Endothelial cell of umbilical vein (primary cell): Measurements from ENCODE around the gene ST6GAL1. TPM values are rescaled to one million over a fixed set of nuclear protein-coding genes. Genes with fewer than 3 reads are reported as not detected.

Source experiments
- BruUV-seq: library from RNA; stranded (reverse); fragments of 400-500 nt; replicated peaks from 2 replicates; lab custom pipeline; 2021; lab: Mats Ljungman, UMichigan
- CTCF ChIA-PET: fragments of 300-600, 350-600 bp; sonication (Branson Sonifier 250); formaldehyde crosslinking; loops from one replicate; lab custom pipeline; 2021; ENCODE audit warnings: antibody characterized with exemption, inconsistent platforms; lab: Charles Lee
- POLR2A ChIA-PET: fragments of 300-600, 350-600 bp; sonication (Branson Sonifier 250); formaldehyde crosslinking; loops from one replicate; lab custom pipeline; 2021; ENCODE audit warnings: antibody characterized with exemption, inconsistent platforms; lab: Charles Lee
- DNase-seq: peaks from one replicate; pipeline ENCODE4 v3.0.0-alpha.2; 2011; ENCODE audit warnings: low read depth, low spot score
- FAIRE-seq: peaks from 2 replicates; lab custom pipeline; 2011; peaks lifted over from hg19 to GRCh38; lab: Jason Lieb, UNC
- H2AFZ ChIP-seq: 2 replicates; pipeline ENCODE4 v1.6.0; 2012; ENCODE audit warnings: low read depth, low read length, control low read depth, inconsistent platforms
- H3K27ac ChIP-seq: 2 replicates; pipeline ENCODE4 v1.5.1; 2011; ENCODE audit warnings: low read depth, mild to moderate bottlenecking, control low read depth, low read length, moderate library complexity; ENCODE audit not compliant: insufficient read depth
- H3K27me3 ChIP-seq, 2 experiments: 2 replicates each; pipeline versions ENCODE4 v1.6.0 to v1.6.1; 2011; ENCODE audit warnings: low read length in 2 of 2, mixed read lengths in 1 of 2; ENCODE audit not compliant: control insufficient read depth in 2 of 2, insufficient read depth in 2 of 2
- H3K36me3 ChIP-seq, 2 experiments: 2 replicates in 1 of 2; 3 replicates in 1 of 2; pipeline ENCODE4 v1.5.1; 2011; ENCODE audit warnings: low read length in 2 of 2, mild to moderate bottlenecking in 1 of 2, moderate library complexity in 1 of 2; ENCODE audit not compliant: control insufficient read depth in 2 of 2, insufficient read depth in 2 of 2; ENCODE audit errors: extremely low read depth in 1 of 2
- H3K4me1 ChIP-seq: 3 replicates; pipeline ENCODE4 v1.5.1; 2011; ENCODE audit warnings: mild to moderate bottlenecking, low read length; ENCODE audit not compliant: control insufficient read depth, insufficient read depth; ENCODE audit errors: extremely low read depth
- H3K4me2 ChIP-seq: 2 replicates; pipeline ENCODE4 v1.6.1; 2011; ENCODE audit warnings: low read length, control low read depth, mixed read lengths; ENCODE audit not compliant: insufficient read depth
- H3K4me3 ChIP-seq, 3 experiments: fragments of 200-600 bp in 1 of 3; sonication (generic), shearing (Covaris generic) in 1 of 3; replicated peaks in 1 of 3; 2 replicates each; pipeline ENCODE4 v1.5.1; 2011 to 2016; ENCODE audit warnings: control low read depth in 3 of 3, low read length in 3 of 3, mild to moderate bottlenecking in 2 of 3, inconsistent platforms in 1 of 3, low read depth in 1 of 3, moderate library complexity in 1 of 3; ENCODE audit not compliant: insufficient read depth in 1 of 3
- H3K79me2 ChIP-seq: 2 replicates; pipeline ENCODE4 v1.6.0; 2012; ENCODE audit warnings: low read length, inconsistent platforms; ENCODE audit not compliant: control insufficient read depth, insufficient read depth
- H3K9ac ChIP-seq: replicated peaks from 2 replicates; pipeline ENCODE3; 2011; ENCODE audit warnings: low read length, control low read depth; ENCODE audit not compliant: insufficient read depth; ENCODE audit errors: extremely low read depth
- H3K9me1 ChIP-seq: replicated peaks from 3 replicates; pipeline ENCODE4 v1.6.0; 2011; ENCODE audit warnings: mild to moderate bottlenecking, low read length; ENCODE audit not compliant: control insufficient read depth, insufficient read depth; ENCODE audit errors: extremely low read depth
- H3K9me3 ChIP-seq: replicated peaks from 2 replicates; pipeline ENCODE4 v1.5.1; 2012; ENCODE audit warnings: low read length, inconsistent platforms; ENCODE audit not compliant: control insufficient read depth, insufficient read depth
- H4K20me1 ChIP-seq: replicated peaks from 2 replicates; pipeline ENCODE3; 2011; ENCODE audit warnings: mild to moderate bottlenecking, low read length; ENCODE audit not compliant: control insufficient read depth, insufficient read depth; ENCODE audit errors: extremely low read depth
- CTCF ChIP-seq, 2 donors: IDR thresholded peaks; 1 replicate in 1 of 2; 2 replicates in 1 of 2; pipeline ENCODE4 v1.5.1; 2011; ENCODE audit warnings: low read length in 2 of 2, mild to moderate bottlenecking in 2 of 2, moderate library complexity in 2 of 2, control low read depth in 1 of 2, inconsistent platforms in 1 of 2, low read depth in 1 of 2; ENCODE audit not compliant: insufficient read depth in 1 of 2; ENCODE audit errors: extremely low read depth in 1 of 2
- EZH2 ChIP-seq: IDR thresholded peaks from 2 replicates; pipeline ENCODE4 v1.6.1; 2012; ENCODE audit warnings: borderline replicate concordance, low read depth, mild to moderate bottlenecking, moderate library complexity, low read length, inconsistent platforms; ENCODE audit not compliant: severe bottlenecking
- FOS ChIP-seq: IDR thresholded peaks from 2 replicates; pipeline ENCODE4 v1.6.1; 2011; ENCODE audit warnings: mild to moderate bottlenecking, low read length, moderate library complexity, borderline replicate concordance; ENCODE audit not compliant: insufficient read depth
- GATA2 ChIP-seq: IDR thresholded peaks from 2 replicates; pipeline ENCODE4 v1.7.0; 2011; ENCODE audit warnings: low read depth, mild to moderate bottlenecking, moderate library complexity, mixed read lengths, low read length; ENCODE audit not compliant: insufficient read length, insufficient read depth
- JUN ChIP-seq: IDR thresholded peaks from 2 replicates; pipeline ENCODE4 v1.6.1; 2011; ENCODE audit warnings: borderline replicate concordance, low read depth; ENCODE audit not compliant: insufficient read length, insufficient read depth
- MAX ChIP-seq: IDR thresholded peaks from 2 replicates; pipeline ENCODE4 v1.6.1; 2011; ENCODE audit not compliant: insufficient read depth, insufficient read length
- MYC ChIP-seq: IDR thresholded peaks from one replicate; pipeline ENCODE4 v1.6.1; 2011; ENCODE audit warnings: mild to moderate bottlenecking, low read depth, low read length
- POLR2A ChIP-seq: IDR thresholded peaks from 2 replicates; pipeline ENCODE4 v1.6.1; 2012; ENCODE audit warnings: low read depth, mild to moderate bottlenecking, control low read depth, low read length
- POLR2AphosphoS5 ChIP-seq: IDR thresholded peaks from 2 replicates; pipeline ENCODE4 v1.6.1; 2012; ENCODE audit warnings: low read depth, mild to moderate bottlenecking, control low read depth, low read length, moderate library complexity; ENCODE audit not compliant: insufficient read depth
- dilution Hi-C: fragments of 300-500 bp; cut with MboI; formaldehyde crosslinking; loops from one replicate; pipeline ENCODE4 v1.15.0; 2019; ENCODE audit warnings: low sequenced_read_pairs; ENCODE audit not compliant: extremely low pct_ligation_motif_present
- intact Hi-C: fragments of 100-400 bp; cut with micrococcal nuclease; formaldehyde crosslinking; loops from one replicate; pipeline ENCODE4 v1.10.0; 2022
- polyA plus RNA-seq, 4 experiments: library from polyadenylated mRNA; depleted of rRNA in 3 of 4; stranded (reverse) in 3 of 4; unstranded in 1 of 4; fragments of >200 nt; gene quantifications; 2 replicates each; pipeline versions ENCODE4 v1.2.1 to v1.2.3, GENCODE V29; 2011 to 2012; ENCODE audit warnings: missing spikeins in 1 of 4
- total RNA-seq: library from RNA; stranded (reverse); gene quantifications from 2 replicates; pipeline ENCODE4 v1.2.3, GENCODE V29; 2021

ST6GAL1 gene
- total and polyA plus RNA-seq, 2 donors (not counting 3 experiments of a cell fraction or from before 2014, with no cell fraction given), result 63.9 to 101 TPM

DNA sequence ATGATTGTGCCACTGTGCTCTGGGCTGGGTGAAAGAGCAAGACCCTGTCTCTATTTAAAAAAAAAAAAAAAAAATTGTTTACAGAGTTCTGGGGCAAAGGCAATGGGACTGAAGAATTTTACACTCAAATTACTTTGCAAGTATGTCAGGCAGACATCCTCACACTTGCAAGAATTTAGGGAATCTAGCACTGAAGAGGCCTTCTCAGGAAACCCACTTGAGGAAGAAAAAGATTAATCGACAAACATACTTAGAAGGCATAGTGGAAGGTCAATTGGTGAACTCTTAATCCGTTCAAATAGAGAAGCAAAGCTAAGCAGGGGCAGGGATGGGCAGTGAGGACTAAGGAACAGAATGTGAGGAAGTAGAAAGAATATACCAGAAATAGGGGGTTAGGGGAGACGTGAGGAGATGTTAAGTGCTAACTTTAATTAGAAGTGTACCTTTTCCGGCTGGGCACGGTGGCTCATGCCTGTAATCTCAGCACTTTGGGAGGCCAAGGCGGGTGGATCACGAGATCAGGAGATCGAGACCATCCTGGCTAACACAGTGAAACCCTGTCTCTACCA lies 15.0 kb downstream of the ST6GAL1 start:
- dilution Hi-C loops (no loop called here), intact Hi-C loops (no loop called here)
- ChIA-PET CTCF (interaction anchor here (1.2 kb wide), 1 partner anchor 8 kb away, joined by 3 read pairs; no protein-coding TSS in a partner anchor), POLR2A (no interaction called here)
- no peak for DNase-seq
- BruUV-seq, result no TSS peak
- no peaks in the 10 kb centered on the region for H3K9me1 ChIP-seq
- no peak overlapping the region for H3K27ac ChIP-seq
- TF ChIP-seq EZH2 (no peak), JUN (no peak), MYC (no peak), GATA2 (no peak), POLR2AphosphoS5 (no peak), FOS (no peak), MAX (no peak), CTCF (IDR thresholded peaks at IDR 0.05; ENCODE audit: extremely low read depth in 1 of 2, insufficient read depth in 1 of 2, low read depth in 1 of 2, low read length in 2 of 2) (no peak), POLR2A (no peak)
- peaks cover 11% of the 10 kb centered on the region for H3K79me2 ChIP-seq
- peaks cover 5 to 43% of the 10 kb centered on the region in 2 experiments for H3K36me3 ChIP-seq
- no peak overlapping the region for H3K4me2 ChIP-seq
- no peak overlapping the region for H2AFZ ChIP-seq
- H3K4me3 ChIP-seq, result no peak overlapping the region
- H3K27me3 ChIP-seq, result no peaks in the 10 kb centered on the region
- H3K9me3 ChIP-seq, result no peaks in the 10 kb centered on the region
- no peak overlapping the region for H3K9ac ChIP-seq
- no peaks in the 10 kb centered on the region for H3K4me1 ChIP-seq
- no peaks in the 10 kb centered on the region for H4K20me1 ChIP-seq
- FAIRE-seq, result no peak
